ENCODE data around the gene SFRP2. TPM values are rescaled to one million over a fixed set of nuclear protein-coding genes. Genes with fewer than 3 reads are reported as not detected.

SFRP2 gene, protein sequence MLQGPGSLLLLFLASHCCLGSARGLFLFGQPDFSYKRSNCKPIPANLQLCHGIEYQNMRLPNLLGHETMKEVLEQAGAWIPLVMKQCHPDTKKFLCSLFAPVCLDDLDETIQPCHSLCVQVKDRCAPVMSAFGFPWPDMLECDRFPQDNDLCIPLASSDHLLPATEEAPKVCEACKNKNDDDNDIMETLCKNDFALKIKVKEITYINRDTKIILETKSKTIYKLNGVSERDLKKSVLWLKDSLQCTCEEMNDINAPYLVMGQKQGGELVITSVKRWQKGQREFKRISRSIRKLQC
- 0.30 and 1.7 TPM in 2 replicates for total RNA-seq
- polyA plus RNA-seq = 1.8 and 5.0 TPM in 2 replicates

- peak in 1 of 2 donors; percentile 53 for DNase-seq (ENCODE audit: low read depth in 1 of 2, low spot score in 1 of 2)
- Histone ChIP-seq H3K4me3 (peak within 1 kb of the TSS; percentile 22), H3K27ac (no peak within 1 kb of the TSS), H3K9me3 (ENCODE audit: low read depth) (no peaks in the 10 kb centered on the region), H3K36me3 (no peaks in the 10 kb centered on the region), H3K4me1 (ENCODE audit: low read depth) (no peaks in the 10 kb centered on the region), H3K27me3 (peaks cover 64% of the 10 kb centered on the region)
- TF ChIP-seq, protein P1, sequence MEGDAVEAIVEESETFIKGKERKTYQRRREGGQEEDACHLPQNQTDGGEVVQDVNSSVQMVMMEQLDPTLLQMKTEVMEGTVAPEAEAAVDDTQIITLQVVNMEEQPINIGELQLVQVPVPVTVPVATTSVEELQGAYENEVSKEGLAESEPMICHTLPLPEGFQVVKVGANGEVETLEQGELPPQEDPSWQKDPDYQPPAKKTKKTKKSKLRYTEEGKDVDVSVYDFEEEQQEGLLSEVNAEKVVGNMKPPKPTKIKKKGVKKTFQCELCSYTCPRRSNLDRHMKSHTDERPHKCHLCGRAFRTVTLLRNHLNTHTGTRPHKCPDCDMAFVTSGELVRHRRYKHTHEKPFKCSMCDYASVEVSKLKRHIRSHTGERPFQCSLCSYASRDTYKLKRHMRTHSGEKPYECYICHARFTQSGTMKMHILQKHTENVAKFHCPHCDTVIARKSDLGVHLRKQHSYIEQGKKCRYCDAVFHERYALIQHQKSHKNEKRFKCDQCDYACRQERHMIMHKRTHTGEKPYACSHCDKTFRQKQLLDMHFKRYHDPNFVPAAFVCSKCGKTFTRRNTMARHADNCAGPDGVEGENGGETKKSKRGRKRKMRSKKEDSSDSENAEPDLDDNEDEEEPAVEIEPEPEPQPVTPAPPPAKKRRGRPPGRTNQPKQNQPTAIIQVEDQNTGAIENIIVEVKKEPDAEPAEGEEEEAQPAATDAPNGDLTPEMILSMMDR (IDR thresholded peaks at IDR 0.05; ENCODE audit: low read depth, low read length) = no peak
Measured at GRCh38 chr4:153788413-153789276, at the start of gene SFRP2. TSS of gene SFRP2 (minus strand) at chr4:153789083. CDS start at chr4:153788835, 248 bp downstream.

DNA sequence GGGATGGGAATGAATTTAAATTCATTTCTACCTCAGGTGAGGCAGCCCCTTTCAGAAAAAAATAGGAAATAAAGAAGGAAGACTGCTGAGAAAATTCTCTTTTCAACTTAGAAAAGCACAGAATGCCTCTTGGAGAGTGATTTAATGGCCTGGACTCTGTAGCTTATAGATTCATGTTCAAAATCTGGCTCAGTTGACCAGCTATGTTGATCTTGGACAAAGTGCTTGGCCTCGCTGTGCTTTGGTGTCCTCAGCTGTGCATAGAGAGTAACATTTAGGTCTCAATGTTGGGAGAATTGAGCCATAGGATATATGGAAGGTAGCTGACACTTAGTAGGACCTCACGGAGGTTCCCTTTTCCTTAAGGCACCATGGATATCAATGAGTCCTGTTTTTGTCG is 49.7 kb upstream of the SFRP2 start:
- TF ChIP-seq, protein P1 (IDR thresholded peaks at IDR 0.05; ENCODE audit: low read depth, low read length) = no peak
- no peaks in the 10 kb centered on the region for H3K9me3 ChIP-seq (ENCODE audit: low read depth)

GRCh38 chr4:153834901-153835300 is 46.0 kb upstream of the SFRP2 start:
- Histone ChIP-seq H3K4me1 (ENCODE audit: low read depth) (no peaks in the 10 kb centered on the region), H3K27me3 (no peaks in the 10 kb centered on the region), H3K36me3 (no peaks in the 10 kb centered on the region), H3K4me3 (no peak overlapping the region), H3K27ac (no peak overlapping the region), H3K9me3 (ENCODE audit: low read depth) (no peaks in the 10 kb centered on the region)
- no peak for DNase-seq (ENCODE audit: low read depth in 1 of 2, low spot score in 1 of 2)
- TF ChIP-seq, protein P1 (IDR thresholded peaks at IDR 0.05; ENCODE audit: low read depth, low read length) = no peak

More for the DNA sequence above, 49.7 kb upstream of the SFRP2 start:
- DNase-seq (ENCODE audit: low read depth in 1 of 2, low spot score in 1 of 2) = no peak
- Histone ChIP-seq H3K4me1 (ENCODE audit: low read depth) (no peaks in the 10 kb centered on the region), H3K4me3 (no peak overlapping the region), H3K36me3 (no peaks in the 10 kb centered on the region), H3K27me3 (no peaks in the 10 kb centered on the region), H3K27ac (no peak overlapping the region)

DNA sequence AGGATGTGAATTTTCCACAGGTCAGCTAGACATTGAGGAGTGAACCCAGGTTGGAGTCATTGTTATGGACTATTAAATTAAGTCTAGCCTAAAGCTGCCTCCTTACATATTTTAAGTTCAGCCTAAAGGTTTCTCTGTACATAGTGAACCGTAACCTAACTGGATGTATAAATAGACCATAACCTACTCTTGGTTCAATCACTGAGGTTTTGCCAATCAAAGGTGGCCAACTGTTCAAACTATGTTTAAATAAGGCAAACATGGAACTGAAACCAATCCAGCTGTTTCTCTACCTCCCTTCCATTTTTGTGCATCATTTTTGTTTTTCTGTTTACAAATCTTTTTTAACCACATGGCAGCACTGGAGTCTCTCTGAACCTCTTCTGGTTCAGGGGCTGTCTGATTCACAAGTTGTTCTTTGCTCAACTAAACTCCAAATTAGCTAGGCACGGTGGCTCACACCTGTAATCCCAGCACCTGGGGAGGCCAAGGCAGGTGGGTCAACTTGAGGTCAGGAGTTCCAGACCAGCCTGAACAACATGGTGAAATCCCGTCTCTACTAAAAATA is 43.9 kb upstream of the SFRP2 start:
- TF ChIP-seq, protein P1 (IDR thresholded peaks at IDR 0.05; ENCODE audit: low read depth, low read length) = no peak
- DNase-seq (ENCODE audit: low read depth in 1 of 2, low spot score in 1 of 2) = no peak
- no peaks in the 10 kb centered on the region for H3K9me3 ChIP-seq (ENCODE audit: low read depth)

DNA sequence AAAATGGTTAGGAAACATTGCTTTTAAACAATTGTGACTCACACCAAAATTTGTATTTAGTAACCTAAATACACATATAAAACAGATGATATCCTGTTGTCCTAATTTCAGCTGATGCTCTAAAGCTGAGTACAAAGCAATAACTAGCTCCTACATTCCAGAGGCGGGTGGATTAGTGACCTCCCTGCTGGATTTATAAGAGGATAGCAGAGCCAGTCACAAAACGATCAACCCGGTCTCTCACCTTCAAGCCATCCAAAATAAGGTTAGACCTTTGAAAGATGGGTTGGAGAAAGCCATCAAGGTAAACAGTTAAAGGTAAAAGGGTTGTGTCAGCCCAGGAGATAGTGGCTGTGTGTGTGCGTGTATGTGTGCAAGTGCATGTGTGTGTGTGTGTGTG is 43.2 kb upstream of the SFRP2 start:
- Histone ChIP-seq H3K36me3 (no peaks in the 10 kb centered on the region), H3K27me3 (no peaks in the 10 kb centered on the region), H3K9me3 (ENCODE audit: low read depth) (no peaks in the 10 kb centered on the region), H3K27ac (no peak overlapping the region), H3K4me1 (ENCODE audit: low read depth) (no peaks in the 10 kb centered on the region), H3K4me3 (no peak overlapping the region)
- DNase-seq (ENCODE audit: low read depth in 1 of 2, low spot score in 1 of 2) = no peak
- TF ChIP-seq, protein P1 (IDR thresholded peaks at IDR 0.05; ENCODE audit: low read depth, low read length) = no peak

More for the DNA sequence above, 43.9 kb upstream of the SFRP2 start:
- no peaks in the 10 kb centered on the region for H3K27me3 ChIP-seq
- no peak overlapping the region for H3K27ac ChIP-seq
- no peaks in the 10 kb centered on the region for H3K4me1 ChIP-seq (ENCODE audit: low read depth)
- no peak overlapping the region for H3K4me3 ChIP-seq
- H3K36me3 ChIP-seq = no peaks in the 10 kb centered on the region
